NCI-H774 (cell line): ENCODE data around the gene SNX32.

ENCODE experiments used
- DNase-seq: peaks from one replicate; lab custom pipeline; 2025; lab: John Stamatoyannopoulos, UW

SNX32 gene

GRCh38 chr11:65857500-65857852, 23.7 kb downstream of the SNX32 start:
- DNase-seq, result no peak

GRCh38 chr11:65857853-65858680, 24.3 kb downstream of the SNX32 start, which contains the start of gene CFL1:
Gene CFL1, minus strand, starts transcription at chr11:65858180. Its CDS starts 81 bp downstream, at chr11:65858099.
- peak; percentile 98 for DNase-seq

- peak; percentile 32 for DNase-seq
Observed at GRCh38 chr11:65858681-65859087, 24.9 kb downstream of the SNX32 start.

GRCh38 chr11:65859095-65859811, 25.5 kb downstream of the SNX32 start:
- peak; percentile 96 for DNase-seq

GRCh38 chr11:65859812-65860277, 26.1 kb downstream of the SNX32 start:
- DNase-seq, result no peak

- DNase-seq, result peak; percentile 95
Observed at GRCh38 chr11:65860278-65861164, 26.8 kb downstream of the SNX32 start, which contains the start of gene MUS81. Gene MUS81, plus strand, starts transcription at chr11:65860433. Its CDS starts 321 bp downstream, at chr11:65860754.

- no peak for DNase-seq
Observed at GRCh38 chr11:65861165-65861505, 27.4 kb downstream of the SNX32 start.

GRCh38 chr11:65861533-65862183, 27.9 kb downstream of the SNX32 start:
- no peak for DNase-seq

GRCh38 chr11:65862191-65862735, 28.5 kb downstream of the SNX32 start:
- no peak for DNase-seq

- no peak for DNase-seq
Observed at GRCh38 chr11:65862941-65863888, 29.5 kb downstream of the SNX32 start.

- DNase-seq, result no peak
Observed at GRCh38 chr11:65863889-65864705, 30.3 kb downstream of the SNX32 start.

- no peak for DNase-seq
Observed at GRCh38 chr11:65864706-65865471, 31.1 kb downstream of the SNX32 start.

GRCh38 chr11:65865550-65866172, 31.9 kb downstream of the SNX32 start:
- DNase-seq, result no peak

- DNase-seq, result no peak
Observed at GRCh38 chr11:65866509-65867283, 32.9 kb downstream of the SNX32 start.

- no peak for DNase-seq
Observed at GRCh38 chr11:65867284-65868071, 33.7 kb downstream of the SNX32 start.

- DNase-seq, result no peak
Observed at GRCh38 chr11:65868076-65868667, 34.4 kb downstream of the SNX32 start.
